Endothelial cell of umbilical vein (primary cell): Measurements from ENCODE around the gene GRM4. TPM values are rescaled to one million over a fixed set of nuclear protein-coding genes. Genes with fewer than 3 reads are reported as not detected.

Experiments
- BruUV-seq: library from RNA; stranded (reverse); fragments of 400-500 nt; replicated peaks from 2 replicates; lab custom pipeline; 2021; lab: Mats Ljungman, UMichigan
- CTCF ChIA-PET: fragments of 300-600, 350-600 bp; sonication (Branson Sonifier 250); formaldehyde crosslinking; loops from one replicate; lab custom pipeline; 2021; ENCODE audit warnings: antibody characterized with exemption, inconsistent platforms; lab: Charles Lee
- POLR2A ChIA-PET: fragments of 300-600, 350-600 bp; sonication (Branson Sonifier 250); formaldehyde crosslinking; loops from one replicate; lab custom pipeline; 2021; ENCODE audit warnings: antibody characterized with exemption, inconsistent platforms; lab: Charles Lee
- DNase-seq: peaks from one replicate; pipeline ENCODE4 v3.0.0-alpha.2; 2011; ENCODE audit warnings: low read depth, low spot score
- FAIRE-seq: peaks from 2 replicates; lab custom pipeline; 2011; peaks lifted over from hg19 to GRCh38; lab: Jason Lieb, UNC
- H2AFZ ChIP-seq: 2 replicates; pipeline ENCODE4 v1.6.0; 2012; ENCODE audit warnings: low read depth, low read length, control low read depth, inconsistent platforms
- H3K27ac ChIP-seq: 2 replicates; pipeline ENCODE4 v1.5.1; 2011; ENCODE audit warnings: low read depth, mild to moderate bottlenecking, control low read depth, low read length, moderate library complexity; ENCODE audit not compliant: insufficient read depth
- H3K27me3 ChIP-seq, 2 experiments: 2 replicates each; pipeline versions ENCODE4 v1.6.0 to v1.6.1; 2011; ENCODE audit warnings: low read length in 2 of 2, mixed read lengths in 1 of 2; ENCODE audit not compliant: control insufficient read depth in 2 of 2, insufficient read depth in 2 of 2
- H3K36me3 ChIP-seq, 2 experiments: 2 replicates in 1 of 2; 3 replicates in 1 of 2; pipeline ENCODE4 v1.5.1; 2011; ENCODE audit warnings: low read length in 2 of 2, mild to moderate bottlenecking in 1 of 2, moderate library complexity in 1 of 2; ENCODE audit not compliant: control insufficient read depth in 2 of 2, insufficient read depth in 2 of 2; ENCODE audit errors: extremely low read depth in 1 of 2
- H3K4me1 ChIP-seq: 3 replicates; pipeline ENCODE4 v1.5.1; 2011; ENCODE audit warnings: mild to moderate bottlenecking, low read length; ENCODE audit not compliant: control insufficient read depth, insufficient read depth; ENCODE audit errors: extremely low read depth
- H3K4me2 ChIP-seq: 2 replicates; pipeline ENCODE4 v1.6.1; 2011; ENCODE audit warnings: low read length, control low read depth, mixed read lengths; ENCODE audit not compliant: insufficient read depth
- H3K4me3 ChIP-seq, 3 experiments: fragments of 200-600 bp in 1 of 3; sonication (generic), shearing (Covaris generic) in 1 of 3; replicated peaks in 1 of 3; 2 replicates each; pipeline ENCODE4 v1.5.1; 2011 to 2016; ENCODE audit warnings: control low read depth in 3 of 3, low read length in 3 of 3, mild to moderate bottlenecking in 2 of 3, inconsistent platforms in 1 of 3, low read depth in 1 of 3, moderate library complexity in 1 of 3; ENCODE audit not compliant: insufficient read depth in 1 of 3
- H3K79me2 ChIP-seq: 2 replicates; pipeline ENCODE4 v1.6.0; 2012; ENCODE audit warnings: low read length, inconsistent platforms; ENCODE audit not compliant: control insufficient read depth, insufficient read depth
- H3K9ac ChIP-seq: replicated peaks from 2 replicates; pipeline ENCODE3; 2011; ENCODE audit warnings: low read length, control low read depth; ENCODE audit not compliant: insufficient read depth; ENCODE audit errors: extremely low read depth
- H3K9me1 ChIP-seq: replicated peaks from 3 replicates; pipeline ENCODE4 v1.6.0; 2011; ENCODE audit warnings: mild to moderate bottlenecking, low read length; ENCODE audit not compliant: control insufficient read depth, insufficient read depth; ENCODE audit errors: extremely low read depth
- H3K9me3 ChIP-seq: replicated peaks from 2 replicates; pipeline ENCODE4 v1.5.1; 2012; ENCODE audit warnings: low read length, inconsistent platforms; ENCODE audit not compliant: control insufficient read depth, insufficient read depth
- H4K20me1 ChIP-seq: replicated peaks from 2 replicates; pipeline ENCODE3; 2011; ENCODE audit warnings: mild to moderate bottlenecking, low read length; ENCODE audit not compliant: control insufficient read depth, insufficient read depth; ENCODE audit errors: extremely low read depth
- CTCF ChIP-seq, 2 donors: IDR thresholded peaks; 1 replicate in 1 of 2; 2 replicates in 1 of 2; pipeline ENCODE4 v1.5.1; 2011; ENCODE audit warnings: low read length in 2 of 2, mild to moderate bottlenecking in 2 of 2, moderate library complexity in 2 of 2, control low read depth in 1 of 2, inconsistent platforms in 1 of 2, low read depth in 1 of 2; ENCODE audit not compliant: insufficient read depth in 1 of 2; ENCODE audit errors: extremely low read depth in 1 of 2
- EZH2 ChIP-seq: IDR thresholded peaks from 2 replicates; pipeline ENCODE4 v1.6.1; 2012; ENCODE audit warnings: borderline replicate concordance, low read depth, mild to moderate bottlenecking, moderate library complexity, low read length, inconsistent platforms; ENCODE audit not compliant: severe bottlenecking
- FOS ChIP-seq: IDR thresholded peaks from 2 replicates; pipeline ENCODE4 v1.6.1; 2011; ENCODE audit warnings: mild to moderate bottlenecking, low read length, moderate library complexity, borderline replicate concordance; ENCODE audit not compliant: insufficient read depth
- GATA2 ChIP-seq: IDR thresholded peaks from 2 replicates; pipeline ENCODE4 v1.7.0; 2011; ENCODE audit warnings: low read depth, mild to moderate bottlenecking, moderate library complexity, mixed read lengths, low read length; ENCODE audit not compliant: insufficient read length, insufficient read depth
- JUN ChIP-seq: IDR thresholded peaks from 2 replicates; pipeline ENCODE4 v1.6.1; 2011; ENCODE audit warnings: borderline replicate concordance, low read depth; ENCODE audit not compliant: insufficient read length, insufficient read depth
- MAX ChIP-seq: IDR thresholded peaks from 2 replicates; pipeline ENCODE4 v1.6.1; 2011; ENCODE audit not compliant: insufficient read depth, insufficient read length
- MYC ChIP-seq: IDR thresholded peaks from one replicate; pipeline ENCODE4 v1.6.1; 2011; ENCODE audit warnings: mild to moderate bottlenecking, low read depth, low read length
- POLR2A ChIP-seq: IDR thresholded peaks from 2 replicates; pipeline ENCODE4 v1.6.1; 2012; ENCODE audit warnings: low read depth, mild to moderate bottlenecking, control low read depth, low read length
- POLR2AphosphoS5 ChIP-seq: IDR thresholded peaks from 2 replicates; pipeline ENCODE4 v1.6.1; 2012; ENCODE audit warnings: low read depth, mild to moderate bottlenecking, control low read depth, low read length, moderate library complexity; ENCODE audit not compliant: insufficient read depth
- dilution Hi-C: fragments of 300-500 bp; cut with MboI; formaldehyde crosslinking; loops from one replicate; pipeline ENCODE4 v1.15.0; 2019; ENCODE audit warnings: low sequenced_read_pairs; ENCODE audit not compliant: extremely low pct_ligation_motif_present
- intact Hi-C: fragments of 100-400 bp; cut with micrococcal nuclease; formaldehyde crosslinking; loops from one replicate; pipeline ENCODE4 v1.10.0; 2022
- polyA plus RNA-seq, 4 experiments: library from polyadenylated mRNA; depleted of rRNA in 3 of 4; stranded (reverse) in 3 of 4; unstranded in 1 of 4; fragments of >200 nt; gene quantifications; 2 replicates each; pipeline versions ENCODE4 v1.2.1 to v1.2.3, GENCODE V29; 2011 to 2012; ENCODE audit warnings: missing spikeins in 1 of 4
- total RNA-seq: library from RNA; stranded (reverse); gene quantifications from 2 replicates; pipeline ENCODE4 v1.2.3, GENCODE V29; 2021

The GRM4 gene
- total and polyA plus RNA-seq, 2 donors (not counting 3 experiments of a cell fraction or from before 2014, with no cell fraction given) = 0.03 TPM; not detected in 1

- no peak overlapping the region for H3K9ac ChIP-seq
- H3K4me1 ChIP-seq = no peaks in the 10 kb centered on the region
- no peaks in the 10 kb centered on the region for H4K20me1 ChIP-seq
- H3K4me2 ChIP-seq = no peak overlapping the region
- no peaks in the 10 kb centered on the region for H3K9me1 ChIP-seq
- no peak overlapping the region for H2AFZ ChIP-seq
- ChIA-PET CTCF (no interaction called here), POLR2A (no interaction called here)
- no peak for TF ChIP-seq POLR2AphosphoS5
- no peak for TF ChIP-seq MAX
- TF ChIP-seq EZH2 = no peak
- TF ChIP-seq FOS = no peak
- no peak for TF ChIP-seq GATA2
- no peak for TF ChIP-seq POLR2A
- TF ChIP-seq JUN = no peak
- no peak for TF ChIP-seq MYC
- TF ChIP-seq CTCF (IDR thresholded peaks at IDR 0.05; ENCODE audit: extremely low read depth in 1 of 2, insufficient read depth in 1 of 2, low read depth in 1 of 2, low read length in 2 of 2) = no peak
- dilution Hi-C loops = no loop called here
- DNase-seq (no peak), FAIRE-seq (no peak)
- H3K27ac ChIP-seq = no peak overlapping the region
- BruUV-seq = no TSS peak
- no peaks in the 10 kb centered on the region for H3K79me2 ChIP-seq
- H3K9me3 ChIP-seq = no peaks in the 10 kb centered on the region
- no peaks in the 10 kb centered on the region for H3K36me3 ChIP-seq
- H3K4me3 ChIP-seq = no peak overlapping the region
- H3K27me3 ChIP-seq = no peaks in the 10 kb centered on the region
- intact Hi-C loops = no loop called here
These were observed 65.5 kb downstream of the GRM4 start for GRCh38 chr6:34080357-34080756.
